ENCODE data around the gene COQ5. TPM values are rescaled to one million over a fixed set of nuclear protein-coding genes. Genes with fewer than 3 reads are reported as not detected.
"Not testable (repeated sequence)": the region's sequence is repeated elsewhere in the genome, so short reads cannot be mapped to it uniquely, and the experiment has no call there.

The COQ5 gene
- total RNA-seq, 1 donor from 2014 or later = 16.2 TPM

GRCh38 chr12:120536064-120536791 is 7.3 kb upstream of the COQ5 start:
- no peak for TF ChIP-seq CTCF (IDR thresholded peaks at IDR 0.05)
- Mint-ChIP-seq H3K27ac (ENCODE audit: unreplicated experiment) (no peak overlapping the region), H3K4me3 (ENCODE audit: unreplicated experiment) (peak overlapping the region; percentile 88), H3K36me3 (ENCODE audit: low read depth) (no peaks in the 10 kb centered on the region), H3K4me1 (ENCODE audit: low read depth) (peaks cover 58% of the 10 kb centered on the region), H3K27me3 (ENCODE audit: low read depth) (no peaks in the 10 kb centered on the region), H3K9me3 (ENCODE audit: low read depth) (no peaks in the 10 kb centered on the region)
- no peak for DNase-seq (ENCODE audit: low spot score)

GRCh38 chr12:120534703-120535655 is 6.0 kb upstream of the COQ5 start:
- H3K4me3 Mint-ChIP-seq (ENCODE audit: unreplicated experiment) = peak overlapping the region; percentile 88
- H3K27me3 Mint-ChIP-seq (ENCODE audit: low read depth) = no peaks in the 10 kb centered on the region
- H3K36me3 Mint-ChIP-seq (ENCODE audit: low read depth) = no peaks in the 10 kb centered on the region
- TF ChIP-seq CTCF (IDR thresholded peaks at IDR 0.05) = peak; percentile 39
- peak overlapping the region; percentile 94 for H3K27ac Mint-ChIP-seq (ENCODE audit: unreplicated experiment)
- peaks cover 50% of the 10 kb centered on the region for H3K4me1 Mint-ChIP-seq (ENCODE audit: low read depth)
- peak; percentile 91 for DNase-seq (ENCODE audit: low spot score)
- no peaks in the 10 kb centered on the region for H3K9me3 Mint-ChIP-seq (ENCODE audit: low read depth)

GRCh38 chr12:120534203-120534702 is 5.3 kb upstream of the COQ5 start, which contains the start of gene RNF10:
RNF10 (plus strand) TSS chr12:120534356; CDS start chr12:120534812, 456 bp downstream.
- no peaks in the 10 kb centered on the region for H3K27me3 Mint-ChIP-seq (ENCODE audit: low read depth)
- peak within 1 kb of the TSS; percentile 94 for H3K27ac Mint-ChIP-seq (ENCODE audit: unreplicated experiment)
- H3K4me3 Mint-ChIP-seq (ENCODE audit: unreplicated experiment) = peak within 1 kb of the TSS; percentile 88
- H3K36me3 Mint-ChIP-seq (ENCODE audit: low read depth) = no peaks in the 10 kb centered on the region
- no peaks in the 10 kb centered on the region for H3K9me3 Mint-ChIP-seq (ENCODE audit: low read depth)
- TF ChIP-seq CTCF (IDR thresholded peaks at IDR 0.05) = no peak
- DNase-seq (ENCODE audit: low spot score) = peak; percentile 93
- H3K4me1 Mint-ChIP-seq (ENCODE audit: low read depth) = peaks cover 51% of the 10 kb centered on the region

- no peak overlapping the region for H3K27ac Mint-ChIP-seq (ENCODE audit: unreplicated experiment)
- H3K36me3 Mint-ChIP-seq (ENCODE audit: low read depth) = no peaks in the 10 kb centered on the region
- DNase-seq (ENCODE audit: low spot score) = no peak
- no peak overlapping the region for H3K4me3 Mint-ChIP-seq (ENCODE audit: unreplicated experiment)
- H3K27me3 Mint-ChIP-seq (ENCODE audit: low read depth) = no peaks in the 10 kb centered on the region
- no peak for TF ChIP-seq CTCF (IDR thresholded peaks at IDR 0.05)
- peaks cover 47% of the 10 kb centered on the region for H3K4me1 Mint-ChIP-seq (ENCODE audit: low read depth)
- no peaks in the 10 kb centered on the region for H3K9me3 Mint-ChIP-seq (ENCODE audit: low read depth)
Measured at GRCh38 chr12:120532701-120533238, 3.8 kb upstream of the COQ5 start.

GRCh38 chr12:120530418-120530761 is 1.4 kb upstream of the COQ5 start:
- not testable (repeated sequence) for H3K27me3 Mint-ChIP-seq (ENCODE audit: low read depth); H3K27ac Mint-ChIP-seq (ENCODE audit: unreplicated experiment)

More at GRCh38 chr12:120530418-120530761, 1.4 kb upstream of the COQ5 start:
- DNase-seq (ENCODE audit: low spot score); H3K36me3 Mint-ChIP-seq (ENCODE audit: low read depth); H3K4me3 Mint-ChIP-seq (ENCODE audit: unreplicated experiment); H3K9me3 Mint-ChIP-seq (ENCODE audit: low read depth): not testable (repeated sequence)
- H3K4me1 Mint-ChIP-seq (ENCODE audit: low read depth) = peaks cover 26% of the 10 kb centered on the region
